Activated T-cell treated with anti-CD3 and anti-CD28 coated beads, Interleukin-2, amount 50 U/mL, for 48 hours (primary cell): ENCODE data around the gene DTNB.
"Not testable (repeated sequence)": the region's sequence is repeated elsewhere in the genome, so short reads cannot be mapped to it uniquely, and the experiment has no call there.

Experiments used
- DNase-seq, 2 experiments: peaks; one replicate each; pipeline ENCODE4 v3.0.0-alpha.2; 2020

Gene DTNB

GRCh38 chr2:25537526-25537925, 135.9 kb downstream of the DTNB start:
- no peak for DNase-seq

GRCh38 chr2:25535411-25536289, 137.7 kb downstream of the DTNB start:
- DNase-seq, result not testable (repeated sequence)

GRCh38 chr2:25534937-25535336, 138.4 kb downstream of the DTNB start:
- not testable (repeated sequence) for DNase-seq

- no peak for DNase-seq
Observed at GRCh38 chr2:25534455-25534854, 138.9 kb downstream of the DTNB start.

- DNase-seq, result not testable (repeated sequence)
Observed at GRCh38 chr2:25533771-25534170, 139.6 kb downstream of the DTNB start.

- DNase-seq, result no peak
Observed at GRCh38 chr2:25532521-25532920, 140.9 kb downstream of the DTNB start.

- no peak for DNase-seq
Observed at GRCh38 chr2:25529034-25529433, 144.3 kb downstream of the DTNB start.

- DNase-seq, result no peak
Observed at GRCh38 chr2:25528173-25528572, 145.2 kb downstream of the DTNB start.

GRCh38 chr2:25524507-25524906, 148.9 kb downstream of the DTNB start:
- DNase-seq, result no peak

- no peak for DNase-seq
Observed at GRCh38 chr2:25523060-25523459, 150.3 kb downstream of the DTNB start.

GRCh38 chr2:25521665-25522387, 151.6 kb downstream of the DTNB start:
- DNase-seq, result no peak

GRCh38 chr2:25521126-25521525, 152.3 kb downstream of the DTNB start:
- DNase-seq, result no peak

- no peak for DNase-seq
Observed at GRCh38 chr2:25517701-25518100, 155.7 kb downstream of the DTNB start.

- no peak for DNase-seq
Observed at GRCh38 chr2:25514043-25514637, 159.2 kb downstream of the DTNB start.

- no peak for DNase-seq
Observed at GRCh38 chr2:25512707-25513106, 160.7 kb downstream of the DTNB start.

- DNase-seq, result no peak
Observed at GRCh38 chr2:25506226-25506625, 167.2 kb downstream of the DTNB start.

- DNase-seq, result no peak
Observed at GRCh38 chr2:25505622-25506021, 167.8 kb downstream of the DTNB start.

GRCh38 chr2:25505182-25505581, 168.2 kb downstream of the DTNB start:
- DNase-seq, result no peak

GRCh38 chr2:25504266-25504665, 169.1 kb downstream of the DTNB start:
- no peak for DNase-seq

- no peak for DNase-seq
Observed at GRCh38 chr2:25499157-25499556, 174.2 kb downstream of the DTNB start.

- no peak for DNase-seq
Observed at GRCh38 chr2:25497918-25498407, 175.4 kb downstream of the DTNB start.

GRCh38 chr2:25497229-25497917, 176.0 kb downstream of the DTNB start:
- DNase-seq, result no peak

- no peak for DNase-seq
Observed at GRCh38 chr2:25494616-25495015, 178.8 kb downstream of the DTNB start.
